ENCODE measurements around the gene MPG. TPM values are rescaled to one million over a fixed set of nuclear protein-coding genes. Genes with fewer than 3 reads are reported as not detected.

The MPG gene
- total and polyA plus RNA-seq, 2 of the 8 experiments (the other 6 are each of a cell fraction or from before 2014, with no cell fraction given), result 37.6 to 83.7 TPM

DNA sequence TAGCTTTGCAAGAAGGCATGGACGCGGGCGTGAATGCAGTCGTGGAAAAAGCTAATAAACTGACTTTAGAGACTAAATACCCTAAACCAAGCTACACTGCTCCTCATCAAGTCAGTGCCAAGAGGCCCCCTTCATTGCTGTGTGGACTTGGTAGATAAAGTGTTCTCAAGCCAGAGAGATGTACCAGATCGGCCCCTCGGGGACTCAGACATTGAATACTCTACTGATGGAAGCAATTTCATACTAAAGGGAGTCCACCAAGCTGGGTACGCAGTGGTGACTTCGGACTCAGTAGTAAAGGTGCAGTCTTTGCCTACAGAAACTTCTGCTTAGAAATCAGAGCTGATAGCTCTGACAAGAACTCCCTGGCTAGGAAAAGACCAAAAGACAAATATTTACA is 33.4 kb upstream of the MPG start (continued):
- TF ChIP-seq CHD2 (IDR thresholded peaks at IDR 0.05; ENCODE audit: low read length), result no peak

Measured in H1 (cell line).